ENCODE measurements around the gene NDUFAF7. TPM values are rescaled to one million over a fixed set of nuclear protein-coding genes. Genes with fewer than 3 reads are reported as not detected.
"Not testable (repeated sequence)": the region's sequence is repeated elsewhere in the genome, so short reads cannot be mapped to it uniquely, and the experiment has no call there.

Gene NDUFAF7
- total RNA-seq, 1 experiment from 2014 or later, result 25.0 TPM

DNA sequence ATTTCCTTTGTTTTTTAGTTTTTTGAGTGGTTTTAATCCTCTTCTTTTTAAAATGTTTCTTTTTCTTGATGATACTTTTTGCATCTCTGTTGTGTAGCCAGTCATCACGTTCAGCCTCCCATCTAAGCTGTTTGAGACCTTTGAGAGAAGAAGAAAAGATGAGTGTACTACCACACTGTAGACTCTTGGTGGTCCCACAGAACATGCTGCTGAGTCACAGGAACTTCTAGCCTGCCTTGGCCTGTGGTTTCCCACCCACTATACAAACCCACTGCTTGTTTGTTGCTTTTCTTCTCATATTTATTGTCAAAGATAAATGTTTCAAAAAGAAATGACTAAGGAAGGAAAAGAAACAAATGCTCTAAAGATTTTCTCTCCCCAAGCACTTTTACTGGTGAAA, 29.7 kb upstream of the NDUFAF7 start:
- peaks cover 4% of the 10 kb centered on the region for H3K4me1 ChIP-seq (ENCODE audit: insufficient read depth, low read length, poor library complexity, severe bottlenecking)
- ChIA-PET CTCF (no interaction called here), POLR2A (ENCODE audit: low non-redundant PET) (interaction anchor here (0.7 kb wide), 1 partner anchor 23 kb away, joined by 3 read pairs; no protein-coding TSS in a partner anchor)
- no peak overlapping the region for H3K27ac ChIP-seq (ENCODE audit: low read depth, low read length, poor library complexity, severe bottlenecking)
- H3K4me3 ChIP-seq (ENCODE audit: low read depth, low read length, poor library complexity, severe bottlenecking), result no peak overlapping the region
- intact Hi-C loops (cut with micrococcal nuclease; ENCODE audit: unreplicated experiment), result no loop called here
- no peak for DNase-seq (ENCODE audit: low spot score)
- H3K27me3 ChIP-seq (replicated peaks; ENCODE audit: insufficient read depth, low read depth, low read length, poor library complexity), result no peaks in the 10 kb centered on the region
- H3K9me3 ChIP-seq (ENCODE audit: low read depth, low read length, poor library complexity, severe bottlenecking), result peaks cover 29% of the 10 kb centered on the region
- no TSS peak for BruUV-seq (replicated peaks)
- H3K36me3 ChIP-seq (ENCODE audit: insufficient read depth, low read length, poor library complexity, severe bottlenecking), result peaks cover 57% of the 10 kb centered on the region
- TF ChIP-seq, protein P1, sequence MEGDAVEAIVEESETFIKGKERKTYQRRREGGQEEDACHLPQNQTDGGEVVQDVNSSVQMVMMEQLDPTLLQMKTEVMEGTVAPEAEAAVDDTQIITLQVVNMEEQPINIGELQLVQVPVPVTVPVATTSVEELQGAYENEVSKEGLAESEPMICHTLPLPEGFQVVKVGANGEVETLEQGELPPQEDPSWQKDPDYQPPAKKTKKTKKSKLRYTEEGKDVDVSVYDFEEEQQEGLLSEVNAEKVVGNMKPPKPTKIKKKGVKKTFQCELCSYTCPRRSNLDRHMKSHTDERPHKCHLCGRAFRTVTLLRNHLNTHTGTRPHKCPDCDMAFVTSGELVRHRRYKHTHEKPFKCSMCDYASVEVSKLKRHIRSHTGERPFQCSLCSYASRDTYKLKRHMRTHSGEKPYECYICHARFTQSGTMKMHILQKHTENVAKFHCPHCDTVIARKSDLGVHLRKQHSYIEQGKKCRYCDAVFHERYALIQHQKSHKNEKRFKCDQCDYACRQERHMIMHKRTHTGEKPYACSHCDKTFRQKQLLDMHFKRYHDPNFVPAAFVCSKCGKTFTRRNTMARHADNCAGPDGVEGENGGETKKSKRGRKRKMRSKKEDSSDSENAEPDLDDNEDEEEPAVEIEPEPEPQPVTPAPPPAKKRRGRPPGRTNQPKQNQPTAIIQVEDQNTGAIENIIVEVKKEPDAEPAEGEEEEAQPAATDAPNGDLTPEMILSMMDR (conservative IDR thresholded peaks at IDR 0.05; ENCODE audit: low read depth, low read length), result no peak
- TF ChIP-seq EZH2 (IDR thresholded peaks at IDR 0.05; ENCODE audit: borderline replicate concordance, low read depth, low read length, poor library complexity, severe bottlenecking), result no peak

DNA sequence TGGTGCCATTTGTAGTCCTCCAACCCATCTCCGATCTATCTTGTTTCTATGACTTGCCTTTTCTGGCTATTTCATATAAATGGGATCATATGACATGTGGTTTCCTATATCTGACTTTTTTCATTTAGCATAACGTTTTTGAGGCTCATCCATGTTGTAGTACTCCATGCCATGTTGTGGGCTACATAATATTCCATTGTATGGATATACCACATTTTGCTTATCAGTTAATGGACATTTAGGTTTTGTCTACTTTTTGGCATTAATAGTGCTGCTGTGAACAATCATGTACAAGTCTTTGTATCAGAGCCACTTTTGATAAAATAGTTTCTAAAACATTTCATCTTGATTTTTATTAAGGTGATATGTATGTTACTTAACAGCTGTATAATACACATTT, 27.8 kb upstream of the NDUFAF7 start:
- peaks cover 47% of the 10 kb centered on the region for H3K9me3 ChIP-seq (ENCODE audit: low read depth, low read length, poor library complexity, severe bottlenecking)
- intact Hi-C loops (cut with micrococcal nuclease; ENCODE audit: unreplicated experiment), result no loop called here
- no peak overlapping the region for H3K27ac ChIP-seq (ENCODE audit: low read depth, low read length, poor library complexity, severe bottlenecking)
- POLR2A ChIA-PET (ENCODE audit: low non-redundant PET), result no interaction called here
- no peak for TF ChIP-seq EZH2 (IDR thresholded peaks at IDR 0.05; ENCODE audit: borderline replicate concordance, low read depth, low read length, poor library complexity, severe bottlenecking)
- TF ChIP-seq, protein P1 (conservative IDR thresholded peaks at IDR 0.05; ENCODE audit: low read depth, low read length), result no peak
- H3K4me3 ChIP-seq (ENCODE audit: low read depth, low read length, poor library complexity, severe bottlenecking), result no peak overlapping the region
- no TSS peak for BruUV-seq (replicated peaks)
- H3K36me3 ChIP-seq (ENCODE audit: insufficient read depth, low read length, poor library complexity, severe bottlenecking), result peaks cover 77% of the 10 kb centered on the region
- no peaks in the 10 kb centered on the region for H3K4me1 ChIP-seq (ENCODE audit: insufficient read depth, low read length, poor library complexity, severe bottlenecking)
- CTCF ChIA-PET, result no interaction called here
- H3K27me3 ChIP-seq (replicated peaks; ENCODE audit: insufficient read depth, low read depth, low read length, poor library complexity), result no peaks in the 10 kb centered on the region
- no peak for DNase-seq (ENCODE audit: low spot score)

DNA sequence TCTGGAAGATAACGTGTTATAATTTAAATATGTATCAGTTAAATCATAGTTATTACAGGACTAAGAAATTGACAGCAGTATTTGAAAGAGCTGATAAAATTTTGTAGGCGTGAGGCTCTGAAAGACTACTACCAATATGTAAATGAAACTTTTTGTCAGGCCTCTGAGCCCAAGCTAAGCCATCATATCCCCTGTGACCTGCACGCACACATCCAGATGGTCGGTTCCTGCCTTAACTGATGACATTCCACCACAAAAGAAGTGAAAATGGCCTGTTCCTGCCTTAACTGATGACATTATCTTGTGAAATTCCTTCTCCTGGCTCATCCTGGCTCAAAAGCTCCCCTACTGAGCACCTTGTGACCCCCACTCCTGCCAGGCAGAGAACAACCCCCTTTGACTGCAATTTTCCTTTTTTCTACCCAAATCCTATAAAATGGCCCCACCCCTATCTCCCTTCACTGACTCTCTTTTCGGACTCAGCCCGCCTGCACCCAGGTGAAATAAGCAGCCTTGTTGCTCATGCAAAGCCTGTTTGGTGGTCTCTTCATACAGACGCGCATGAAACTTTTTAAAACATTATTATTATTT, 26.3 kb upstream of the NDUFAF7 start:
- DNase-seq (ENCODE audit: low spot score); intact Hi-C loops (cut with micrococcal nuclease; ENCODE audit: unreplicated experiment); H3K4me1 ChIP-seq (ENCODE audit: insufficient read depth, low read length, poor library complexity, severe bottlenecking); CTCF ChIA-PET; POLR2A ChIA-PET (ENCODE audit: low non-redundant PET); H3K4me3 ChIP-seq (ENCODE audit: low read depth, low read length, poor library complexity, severe bottlenecking); BruUV-seq (replicated peaks); H3K27me3 ChIP-seq (replicated peaks; ENCODE audit: insufficient read depth, low read depth, low read length, poor library complexity); H3K27ac ChIP-seq (ENCODE audit: low read depth, low read length, poor library complexity, severe bottlenecking): not testable (repeated sequence)
- Histone ChIP-seq H3K9me3 (ENCODE audit: low read depth, low read length, poor library complexity, severe bottlenecking) (peaks cover 57% of the 10 kb centered on the region), H3K36me3 (ENCODE audit: insufficient read depth, low read length, poor library complexity, severe bottlenecking) (peaks cover 91% of the 10 kb centered on the region)

DNA sequence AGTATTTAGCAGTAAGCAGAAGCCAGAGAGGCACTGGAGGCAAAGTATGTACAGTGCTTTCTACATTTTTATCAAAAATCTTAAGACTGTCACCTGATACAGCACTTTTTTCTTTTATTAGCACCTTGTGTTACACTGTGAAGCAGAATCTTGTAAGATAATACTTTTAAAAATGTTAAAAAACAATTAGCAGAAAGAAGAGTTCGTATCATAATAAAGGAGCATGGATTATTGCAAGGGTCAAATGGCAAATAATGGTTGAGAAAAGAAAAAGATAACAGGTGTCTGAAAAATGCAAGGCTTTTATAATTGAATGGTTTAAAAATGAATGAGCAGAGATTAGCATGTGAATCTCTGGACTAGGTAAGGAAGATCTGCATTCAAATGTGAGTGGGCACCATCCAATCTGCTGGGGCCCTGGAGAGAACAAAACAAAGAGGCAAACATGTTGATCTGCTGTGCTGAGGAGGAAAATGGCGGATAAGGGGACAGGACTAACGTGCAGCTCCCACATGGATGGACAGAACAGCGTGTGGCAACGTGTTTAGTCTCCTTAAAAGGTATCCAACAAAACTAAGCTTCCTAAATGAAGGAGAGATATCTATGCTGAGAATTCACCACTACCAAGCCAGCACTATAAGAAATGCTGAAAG, 25.6 kb upstream of the NDUFAF7 start:
- Histone ChIP-seq H3K4me3 (ENCODE audit: low read depth, low read length, poor library complexity, severe bottlenecking) (no peak overlapping the region), H3K27me3 (replicated peaks; ENCODE audit: insufficient read depth, low read depth, low read length, poor library complexity) (no peaks in the 10 kb centered on the region), H3K9me3 (ENCODE audit: low read depth, low read length, poor library complexity, severe bottlenecking) (peaks cover 57% of the 10 kb centered on the region), H3K36me3 (ENCODE audit: insufficient read depth, low read length, poor library complexity, severe bottlenecking) (peaks cover 98% of the 10 kb centered on the region), H3K4me1 (ENCODE audit: insufficient read depth, low read length, poor library complexity, severe bottlenecking) (no peaks in the 10 kb centered on the region), H3K27ac (ENCODE audit: low read depth, low read length, poor library complexity, severe bottlenecking) (no peak overlapping the region)
- no peak for TF ChIP-seq EZH2 (IDR thresholded peaks at IDR 0.05; ENCODE audit: borderline replicate concordance, low read depth, low read length, poor library complexity, severe bottlenecking)
- TF ChIP-seq, protein P1 (conservative IDR thresholded peaks at IDR 0.05; ENCODE audit: low read depth, low read length), result no peak
- no TSS peak for BruUV-seq (replicated peaks)
- POLR2A ChIA-PET (ENCODE audit: low non-redundant PET), result no interaction called here
- intact Hi-C loops (cut with micrococcal nuclease; ENCODE audit: unreplicated experiment), result no loop called here
- CTCF ChIA-PET, result no interaction called here
- DNase-seq (ENCODE audit: low spot score), result no peak

DNA sequence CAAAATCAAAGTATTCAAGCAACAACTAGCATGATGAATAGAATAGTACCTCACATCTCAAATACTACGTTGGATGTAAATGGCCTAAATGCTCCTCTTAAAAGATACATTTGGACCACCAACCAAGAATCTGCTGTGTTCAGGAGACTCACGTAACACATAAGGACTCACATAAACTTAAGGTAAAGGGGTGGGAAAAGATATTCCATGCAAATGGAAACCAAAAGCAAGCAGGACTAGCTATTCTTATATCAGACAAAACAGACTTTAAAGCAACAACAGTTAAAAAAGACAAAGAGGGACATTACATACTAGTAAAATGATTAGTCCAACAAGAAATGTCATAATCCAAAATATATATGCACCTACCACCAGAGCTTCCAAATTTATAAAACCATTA, 24.7 kb upstream of the NDUFAF7 start:
- intact Hi-C loops (cut with micrococcal nuclease; ENCODE audit: unreplicated experiment); DNase-seq (ENCODE audit: low spot score); CTCF ChIA-PET; H3K27me3 ChIP-seq (replicated peaks; ENCODE audit: insufficient read depth, low read depth, low read length, poor library complexity); H3K4me1 ChIP-seq (ENCODE audit: insufficient read depth, low read length, poor library complexity, severe bottlenecking); POLR2A ChIA-PET (ENCODE audit: low non-redundant PET); H3K27ac ChIP-seq (ENCODE audit: low read depth, low read length, poor library complexity, severe bottlenecking); BruUV-seq (replicated peaks); H3K4me3 ChIP-seq (ENCODE audit: low read depth, low read length, poor library complexity, severe bottlenecking): not testable (repeated sequence)
- peaks cover 98% of the 10 kb centered on the region for H3K36me3 ChIP-seq (ENCODE audit: insufficient read depth, low read length, poor library complexity, severe bottlenecking)
- H3K9me3 ChIP-seq (ENCODE audit: low read depth, low read length, poor library complexity, severe bottlenecking), result peaks cover 57% of the 10 kb centered on the region

Measured in A673 (cell line).